Measurements from ENCODE around the gene HMGN1.
"Not testable (repeated sequence)": the region's sequence is repeated elsewhere in the genome, so short reads cannot be mapped to it uniquely, and the experiment has no call there.

Gene HMGN1, protein sequence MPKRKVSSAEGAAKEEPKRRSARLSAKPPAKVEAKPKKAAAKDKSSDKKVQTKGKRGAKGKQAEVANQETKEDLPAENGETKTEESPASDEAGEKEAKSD

DNA sequence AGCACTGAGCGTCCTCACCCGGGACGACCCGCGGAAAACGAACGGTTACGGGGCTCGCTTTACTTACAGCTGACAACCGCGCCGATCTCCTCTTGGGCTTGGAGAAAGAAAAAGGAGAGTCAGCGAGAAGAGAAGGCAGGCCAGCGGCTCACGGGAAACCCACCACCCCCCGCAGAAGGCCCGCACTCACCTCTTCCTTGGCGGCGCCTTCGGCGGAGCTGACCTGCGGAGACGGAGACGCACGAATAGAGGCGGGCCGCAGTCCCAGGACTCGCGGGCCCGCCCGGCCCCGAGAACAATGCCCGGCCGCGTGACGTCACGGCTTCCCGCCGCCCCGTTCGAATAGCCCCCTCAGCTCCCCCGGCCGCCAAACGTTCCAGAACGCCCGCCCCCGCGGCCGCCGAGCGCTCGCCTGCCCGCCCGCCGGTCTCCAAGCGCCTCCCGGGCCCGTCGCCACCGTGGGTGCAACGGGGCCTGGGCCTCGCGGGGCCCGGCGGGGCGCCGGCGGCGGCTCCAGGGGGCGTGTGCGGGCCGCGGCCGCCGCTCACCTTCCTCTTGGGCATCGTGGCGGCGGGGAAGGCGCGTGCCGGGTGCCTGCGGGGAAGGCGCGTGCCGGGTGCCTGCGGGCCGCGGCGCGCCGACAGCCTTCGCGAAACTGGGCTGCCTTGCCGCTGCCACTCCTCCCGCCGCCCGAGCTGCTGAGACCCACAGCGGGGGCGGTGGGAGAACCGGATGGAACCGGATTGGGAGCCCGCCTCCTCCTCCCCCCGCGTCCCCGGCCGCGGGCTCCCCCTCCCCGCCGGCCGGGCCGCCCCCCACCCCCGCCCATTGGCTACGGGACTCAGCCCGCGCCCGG lies at the start of gene HMGN1:
Gene HMGN1, minus strand, starts transcription at position 734 of the 856 bp plus-strand sequence. Its CDS starts 171 bp downstream, at position 563.
- peak; percentile 78 to 86 for DNase-seq (ENCODE audit: low read depth in 1 of 2, low spot score in 1 of 2)

- no peak for DNase-seq (ENCODE audit: low read depth in 1 of 2, low spot score in 1 of 2)
Observed at GRCh38 chr21:39397646-39398385, 48.9 kb upstream of the HMGN1 start.

DNA sequence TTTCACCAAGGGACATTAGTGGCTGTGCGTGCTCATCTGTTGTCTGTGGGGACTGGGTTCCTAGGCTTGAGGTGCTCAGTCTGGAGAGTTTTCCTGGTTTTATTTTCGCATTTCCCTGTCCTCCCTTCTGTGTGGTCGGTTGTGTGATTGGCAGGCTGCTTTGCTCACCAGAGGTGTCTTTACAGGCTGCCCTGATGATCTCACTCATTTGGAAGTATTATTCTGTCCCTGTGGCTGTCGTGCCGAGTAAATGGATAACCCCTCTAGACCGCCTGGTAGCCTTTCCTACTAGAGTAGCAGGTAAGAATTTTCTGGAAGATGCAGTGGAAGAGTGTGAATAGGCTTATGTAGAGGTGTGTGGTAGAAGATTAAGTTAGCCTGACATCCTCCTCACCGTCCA lies 44.1 kb upstream of the HMGN1 start:
- DNase-seq (ENCODE audit: low read depth in 1 of 2, low spot score in 1 of 2) = no peak

DNA sequence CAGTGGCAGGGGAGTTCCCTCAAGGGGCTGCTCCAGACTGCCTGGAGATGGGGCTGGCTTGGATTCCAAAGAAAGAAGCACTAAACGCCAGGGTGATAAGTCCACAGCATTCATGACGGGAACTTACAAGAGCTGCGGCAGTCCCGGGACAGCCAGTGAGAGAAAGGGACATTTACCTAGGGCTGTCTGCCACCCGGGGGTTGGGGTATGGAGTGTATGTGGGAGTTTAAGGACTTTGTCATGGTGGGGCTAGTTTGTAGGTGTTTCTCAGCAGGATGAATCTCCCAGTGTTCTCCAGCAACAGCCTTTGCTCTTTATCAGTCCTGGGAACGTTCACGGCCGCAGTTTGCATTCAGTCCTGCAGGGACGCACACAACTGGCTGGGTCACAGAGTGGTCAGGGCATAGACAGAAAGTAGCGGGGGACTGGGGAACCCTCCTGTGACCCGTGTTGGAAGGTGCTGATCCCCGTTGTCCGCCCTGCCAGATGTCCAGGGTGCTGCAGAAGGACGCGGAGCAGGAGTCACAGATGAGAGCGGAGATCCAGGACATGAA lies 41.4 kb upstream of the HMGN1 start:
- no peak for DNase-seq (ENCODE audit: low read depth in 1 of 2, low spot score in 1 of 2)

DNA sequence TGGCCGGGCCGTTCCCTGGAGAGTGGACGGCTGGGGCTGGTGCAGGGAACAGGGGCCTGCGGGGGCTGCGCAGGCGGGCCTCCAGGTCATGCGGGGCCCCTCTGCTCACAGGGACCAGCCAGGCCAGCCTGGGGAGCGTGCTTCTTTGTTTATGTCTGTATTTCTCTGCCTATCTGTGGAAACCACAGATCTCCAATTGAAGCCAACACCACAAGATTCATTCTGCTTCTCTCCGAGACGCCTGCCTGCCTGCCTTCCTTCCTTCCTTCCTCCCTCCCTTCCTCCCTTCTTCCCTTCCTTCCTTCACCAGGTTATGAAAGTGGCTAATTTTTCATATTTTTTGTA lies 39.9 kb upstream of the HMGN1 start:
- DNase-seq (ENCODE audit: low read depth in 1 of 2, low spot score in 1 of 2) = no peak

DNA sequence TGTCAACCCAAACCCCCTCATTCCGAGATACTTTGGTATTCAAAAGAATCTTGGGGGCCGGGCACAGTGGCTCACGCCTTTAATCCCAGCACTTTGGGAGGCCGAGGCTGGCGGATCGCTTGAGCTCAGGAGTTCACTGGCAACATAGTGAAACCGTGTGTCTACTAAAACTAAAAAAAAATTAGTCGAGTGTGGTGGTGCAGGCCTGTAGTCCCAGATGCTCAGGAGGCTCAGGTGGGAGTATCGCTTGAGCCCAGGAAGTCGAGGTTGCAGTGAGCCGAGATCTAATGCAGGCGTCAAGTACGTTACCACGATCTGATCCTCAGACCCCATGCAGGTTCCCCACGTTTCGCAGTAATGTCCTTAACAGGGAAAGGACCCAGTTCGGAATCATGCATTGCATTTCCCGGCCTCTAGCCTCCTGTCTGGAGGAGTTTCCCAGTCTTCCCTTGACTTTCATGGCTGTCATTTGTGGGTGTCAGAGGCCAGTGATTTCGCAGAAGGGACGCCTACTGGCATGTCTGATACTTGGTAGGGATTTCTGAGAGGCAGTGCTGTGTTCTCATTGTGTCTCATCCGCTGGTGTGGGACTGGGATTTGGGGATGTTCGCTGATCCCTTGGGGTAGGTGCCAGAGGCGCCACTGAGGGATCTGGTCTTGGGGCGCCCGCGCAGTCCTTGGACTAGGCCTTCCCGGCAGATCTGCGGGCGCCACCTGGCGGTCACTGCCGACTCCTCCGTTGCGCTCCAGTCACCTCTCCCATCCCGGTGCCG lies 39.3 kb upstream of the HMGN1 start:
- peak; percentile 69 to 80 for DNase-seq (ENCODE audit: low read depth in 1 of 2, low spot score in 1 of 2)

DNA sequence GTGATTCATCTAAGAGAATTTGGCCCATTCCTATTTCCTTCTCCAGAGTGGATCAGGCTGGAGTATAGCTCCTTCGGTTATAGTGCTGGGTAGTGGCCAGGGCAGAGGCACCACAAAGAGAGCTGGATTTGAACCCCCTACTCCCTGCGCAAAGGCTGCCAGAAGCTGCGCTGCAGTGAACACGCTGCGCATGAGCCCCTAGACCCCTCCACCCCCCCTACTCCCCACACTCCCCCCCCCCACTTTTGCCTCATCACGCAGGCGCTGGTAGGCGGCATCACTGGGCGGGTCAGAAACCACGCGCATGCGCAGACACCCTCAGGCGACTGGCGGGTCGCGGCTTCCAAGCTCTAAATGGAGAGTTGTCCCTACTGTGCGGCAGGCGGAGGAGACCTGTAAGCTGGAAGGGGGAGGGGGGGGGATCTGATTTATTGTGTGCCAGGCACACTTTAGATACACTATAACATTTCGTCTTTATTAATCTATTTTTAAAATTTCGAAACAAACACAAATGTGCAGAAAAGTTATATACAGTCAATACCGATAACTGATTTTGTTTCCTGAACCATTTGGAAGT lies 38.7 kb upstream of the HMGN1 start:
- DNase-seq (ENCODE audit: low read depth in 1 of 2, low spot score in 1 of 2) = peak; percentile 84 to 89

DNA sequence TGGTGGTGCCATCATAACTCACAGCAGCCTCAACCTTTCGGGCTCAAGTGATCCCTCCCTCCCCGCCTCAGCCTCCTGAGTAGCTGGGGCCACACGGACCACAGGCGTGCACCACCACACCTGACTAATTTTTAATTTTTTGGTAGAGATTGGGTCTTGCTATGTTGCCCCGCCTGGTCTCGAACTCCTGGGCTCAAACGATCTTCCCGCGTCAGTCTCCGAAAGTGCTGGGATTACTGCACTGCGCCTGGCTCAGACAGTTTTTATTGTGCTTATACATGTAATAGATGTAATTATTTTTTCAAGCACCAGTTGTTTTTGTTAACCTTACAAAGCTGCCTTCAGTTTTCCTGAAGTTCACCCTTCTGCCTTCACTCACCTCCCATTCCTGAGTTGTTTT lies 38.0 kb upstream of the HMGN1 start:
- no peak for DNase-seq (ENCODE audit: low read depth in 1 of 2, low spot score in 1 of 2)

DNA sequence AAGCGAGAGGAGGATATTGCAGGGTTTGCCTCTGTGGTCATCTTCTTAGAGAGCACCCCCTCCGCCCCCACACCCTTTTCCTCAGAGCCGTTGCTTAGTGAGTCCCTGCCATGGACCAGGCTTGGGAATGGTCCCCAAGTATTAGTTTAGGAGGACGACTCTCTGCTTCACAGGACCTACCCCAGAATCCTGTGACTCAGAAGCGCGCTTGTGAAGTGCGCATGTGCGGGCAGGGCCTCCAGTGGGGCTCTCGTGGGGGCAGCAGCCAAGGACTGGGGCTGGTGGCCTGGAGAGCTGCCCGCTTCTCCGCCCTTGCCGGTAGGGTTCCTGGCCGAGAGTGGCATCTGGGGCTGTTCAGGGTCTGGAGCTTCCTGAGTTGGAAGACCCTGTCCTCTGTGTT lies 37.3 kb upstream of the HMGN1 start:
- no peak for DNase-seq (ENCODE audit: low read depth in 1 of 2, low spot score in 1 of 2)

DNA sequence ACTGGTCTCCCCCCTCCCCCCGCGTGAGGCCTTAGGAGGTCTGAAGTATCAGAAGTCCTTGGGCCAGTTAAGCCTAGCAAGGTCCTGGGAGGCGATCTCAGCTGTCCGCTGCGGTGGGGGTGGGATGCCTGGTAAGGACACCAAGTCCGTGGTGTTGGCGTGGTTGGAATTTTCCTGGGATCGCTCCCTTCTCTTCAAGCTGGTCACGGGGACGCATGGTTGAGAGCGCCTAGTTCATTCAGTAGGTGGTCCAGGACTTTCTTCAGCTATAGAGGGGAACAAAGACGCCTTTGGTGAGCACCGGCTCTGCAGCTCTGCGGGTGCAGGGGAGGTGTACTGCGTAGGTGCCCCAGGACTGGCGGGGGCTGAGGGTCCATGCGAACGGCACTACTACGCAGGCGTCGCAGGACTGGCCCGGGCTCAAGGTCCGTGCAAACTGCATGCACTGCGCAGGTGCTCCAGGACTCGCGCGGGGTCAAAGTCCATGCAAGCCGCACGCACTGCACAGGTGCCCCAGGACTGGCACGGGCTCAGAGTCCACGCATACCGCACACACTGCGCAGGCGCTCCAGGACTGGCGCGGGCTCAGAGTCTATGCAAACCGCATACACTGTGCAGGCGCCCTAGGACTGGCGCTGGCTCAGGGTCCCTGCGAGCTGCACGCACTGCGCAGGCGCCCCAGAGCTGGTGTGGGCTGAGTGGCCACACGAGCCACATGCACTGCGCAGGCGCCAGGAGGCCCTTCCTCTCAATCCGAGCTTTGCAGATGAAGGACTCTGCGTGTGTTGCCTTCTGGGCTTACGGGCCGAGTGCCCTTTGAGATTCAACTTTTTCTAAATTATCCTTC lies 36.6 kb upstream of the HMGN1 start:
- peak in 1 of 2 donors; percentile 46 for DNase-seq (ENCODE audit: low read depth in 1 of 2, low spot score in 1 of 2)

DNA sequence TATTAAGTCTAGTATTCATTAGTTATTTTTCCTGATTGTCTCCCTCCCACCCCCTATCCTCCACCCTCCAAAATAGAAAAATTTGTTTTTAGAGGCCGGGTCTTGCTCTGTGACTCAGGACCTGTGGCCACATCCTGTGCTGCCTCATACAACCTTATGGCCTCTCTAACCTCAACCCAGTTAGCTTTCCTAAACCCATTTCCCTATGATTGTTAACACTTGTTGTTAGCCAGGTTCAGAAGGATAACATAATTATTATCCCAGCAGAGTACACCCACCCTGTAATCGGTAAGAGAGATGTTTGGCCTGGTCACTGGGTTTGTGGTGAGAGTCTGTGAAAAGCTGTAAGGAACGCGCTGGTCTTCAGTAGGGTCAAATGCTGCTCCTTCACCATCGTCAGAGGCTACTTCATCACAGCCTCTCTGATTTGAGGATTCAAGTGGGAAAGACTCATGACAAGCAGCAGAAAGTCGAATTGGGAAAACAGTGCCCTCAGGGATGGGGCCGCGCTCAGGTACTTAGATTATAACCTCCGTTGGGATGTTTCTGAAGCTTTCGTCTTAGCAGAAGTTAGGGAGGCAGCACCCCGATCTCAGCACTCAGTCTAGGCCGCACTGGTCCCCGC lies 35.9 kb upstream of the HMGN1 start:
- no peak for DNase-seq (ENCODE audit: low read depth in 1 of 2, low spot score in 1 of 2)

DNA sequence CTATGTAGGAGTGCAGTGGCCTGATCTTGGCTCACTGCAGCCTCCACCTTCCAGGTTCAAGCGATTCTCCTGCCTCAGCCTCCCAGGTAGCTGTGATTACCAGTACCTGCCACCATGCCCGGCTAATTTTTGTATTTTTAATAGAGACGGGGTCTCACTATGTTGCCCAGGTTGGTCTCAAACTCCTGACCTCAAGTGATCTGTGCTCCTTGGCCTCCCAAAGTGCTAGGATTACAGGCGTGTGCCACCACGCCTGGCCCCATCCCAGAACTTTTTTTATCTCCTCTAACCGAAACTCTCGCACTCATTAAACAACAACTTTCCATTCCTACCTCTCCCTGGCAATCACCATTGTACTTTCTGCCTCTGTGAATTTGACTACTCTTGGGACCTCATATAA lies 33.2 kb upstream of the HMGN1 start:
- not testable (repeated sequence) for DNase-seq (ENCODE audit: low read depth in 1 of 2, low spot score in 1 of 2)

GRCh38 chr21:39381009-39381408 lies 32.1 kb upstream of the HMGN1 start:
- no peak for DNase-seq (ENCODE audit: low read depth in 1 of 2, low spot score in 1 of 2)

GRCh38 chr21:39379986-39380891 lies 31.4 kb upstream of the HMGN1 start:
- DNase-seq (ENCODE audit: low read depth in 1 of 2, low spot score in 1 of 2) = peak; percentile 64 to 80

DNA sequence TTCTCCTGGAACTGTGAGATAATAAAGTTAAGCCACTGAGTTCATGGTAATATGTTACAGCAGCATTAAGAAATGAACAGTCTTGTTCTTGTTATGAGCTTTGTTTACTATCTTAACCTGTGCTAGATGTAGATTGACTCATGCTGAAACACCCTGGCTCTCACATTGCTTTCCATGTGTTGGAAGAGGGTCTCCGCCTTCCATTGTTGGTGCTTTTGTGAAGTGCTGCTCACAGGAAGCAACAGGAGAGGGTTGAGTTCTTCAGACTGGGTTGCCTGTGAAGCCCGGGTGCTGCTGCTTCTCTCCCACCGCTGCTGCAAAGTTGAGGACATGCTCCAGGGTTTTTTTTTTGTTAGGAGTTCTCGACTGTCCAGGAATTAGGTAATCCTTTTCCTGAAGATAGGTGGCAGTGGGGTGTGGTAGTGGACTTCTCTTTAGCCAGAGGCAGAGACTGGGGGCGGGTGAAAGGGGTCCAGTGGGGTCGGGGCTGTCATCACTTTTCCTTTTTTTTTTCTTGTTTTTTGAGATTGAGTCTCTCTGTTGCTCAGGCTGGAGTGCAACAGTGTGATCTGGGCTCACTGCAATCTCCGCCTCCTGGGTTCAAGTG lies 28.7 kb upstream of the HMGN1 start:
- DNase-seq (ENCODE audit: low read depth in 1 of 2, low spot score in 1 of 2) = no peak

- no peak for DNase-seq (ENCODE audit: low read depth in 1 of 2, low spot score in 1 of 2)
Observed at GRCh38 chr21:39375446-39375845, 26.6 kb upstream of the HMGN1 start.

DNA sequence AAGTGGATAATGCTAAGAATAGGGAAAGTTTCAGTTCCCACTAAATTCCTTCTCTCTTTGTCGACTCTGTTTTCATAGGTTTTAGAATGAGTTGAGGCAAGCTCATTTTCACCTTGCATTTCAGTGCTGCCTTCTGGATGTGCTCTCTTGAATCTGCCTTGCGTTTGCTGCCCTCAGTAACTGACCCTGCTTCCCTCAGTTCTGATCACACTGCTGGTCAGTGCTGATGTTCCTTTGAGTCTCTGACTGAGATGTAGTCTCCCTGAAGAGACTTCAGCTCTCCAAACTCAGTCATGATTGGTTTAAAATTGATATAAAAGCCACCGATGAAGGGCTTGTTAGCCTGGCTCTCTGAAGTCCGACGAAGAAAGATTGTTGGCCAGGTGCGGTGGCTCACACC lies 25.2 kb upstream of the HMGN1 start:
- DNase-seq (ENCODE audit: low read depth in 1 of 2, low spot score in 1 of 2) = no peak

DNA sequence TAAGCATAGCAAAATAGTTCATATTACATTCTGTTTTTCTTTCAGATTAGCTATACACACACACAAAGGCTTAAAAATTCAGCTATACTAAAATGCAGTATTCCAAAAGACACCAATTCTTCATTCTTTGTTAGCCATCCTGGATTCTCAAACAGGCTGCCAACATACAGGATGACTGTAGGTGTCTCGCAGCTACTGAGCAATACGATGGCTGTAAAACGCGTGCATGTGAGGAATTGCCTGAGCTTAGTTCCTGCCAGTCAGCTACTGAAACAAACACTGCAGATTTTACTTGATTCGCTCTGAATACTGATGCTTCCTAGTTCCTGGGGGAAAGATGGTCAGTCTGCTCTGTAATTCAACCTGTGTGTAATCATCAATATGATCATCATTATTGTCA lies 24.7 kb upstream of the HMGN1 start:
- no peak for DNase-seq (ENCODE audit: low read depth in 1 of 2, low spot score in 1 of 2)
